ENCODE data around the gene XCL1.
"Not testable (repeated sequence)": the region's sequence is repeated elsewhere in the genome, so short reads cannot be mapped to it uniquely, and the experiment has no call there.

XCL1 gene, protein sequence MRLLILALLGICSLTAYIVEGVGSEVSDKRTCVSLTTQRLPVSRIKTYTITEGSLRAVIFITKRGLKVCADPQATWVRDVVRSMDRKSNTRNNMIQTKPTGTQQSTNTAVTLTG

GRCh38 chr1:168576245-168576688 is at the start of gene XCL1:
Gene XCL1 (plus strand): TSS chr1:168576605. CDS start chr1:168576638, 33 bp downstream.
- in situ Hi-C loops (cut with MboI; ENCODE audit: low sequenced_read_pairs), result not testable (repeated sequence)

DNA sequence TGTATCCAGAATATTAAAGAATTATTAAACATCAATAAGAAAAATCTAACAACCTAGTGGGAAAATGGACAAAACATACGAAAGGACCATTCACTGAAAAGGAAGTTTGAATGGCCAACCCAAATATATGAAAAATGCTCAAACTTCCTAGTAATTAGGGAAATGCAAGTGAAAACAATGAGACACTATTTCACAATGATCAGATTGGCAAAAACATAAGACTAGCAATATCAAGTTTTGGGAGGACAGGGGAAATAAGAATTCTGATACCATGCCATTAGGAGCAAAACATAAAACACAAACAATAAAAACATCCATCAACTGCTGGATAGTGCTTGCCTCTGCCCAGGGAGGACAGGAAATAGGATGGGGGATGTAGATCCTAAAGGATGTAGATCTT is 46.9 kb upstream of the XCL1 start:
- in situ Hi-C loops (cut with MboI; ENCODE audit: low sequenced_read_pairs), result no loop called here

GRCh38 chr1:168531615-168532345 is 44.6 kb upstream of the XCL1 start:
- in situ Hi-C loops (cut with MboI; ENCODE audit: low sequenced_read_pairs), result no loop called here

GRCh38 chr1:168535536-168535935 is 40.9 kb upstream of the XCL1 start:
- in situ Hi-C loops (cut with MboI; ENCODE audit: low sequenced_read_pairs), result no loop called here

GRCh38 chr1:168540798-168541197 is 35.6 kb upstream of the XCL1 start:
- in situ Hi-C loops (cut with MboI; ENCODE audit: low sequenced_read_pairs), result not testable (repeated sequence)

DNA sequence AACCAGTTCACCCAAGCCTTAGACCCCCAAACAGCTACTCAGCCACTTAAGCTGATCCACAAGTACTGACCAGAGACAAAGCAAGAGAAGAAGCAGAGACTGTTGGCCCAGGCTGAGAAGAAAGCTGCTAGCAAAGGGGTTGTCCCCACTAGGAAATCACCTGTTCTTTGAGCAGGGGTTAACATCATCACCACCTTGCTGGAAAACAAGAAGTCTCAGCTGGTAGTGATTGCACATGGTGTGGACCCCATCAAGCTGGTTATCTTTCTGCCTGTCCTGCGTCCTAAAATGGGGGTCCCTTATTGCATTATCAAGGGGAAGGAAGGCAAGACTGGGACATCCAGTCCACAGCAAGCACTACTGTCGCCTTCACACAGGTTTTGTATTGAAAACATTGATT is 33.4 kb upstream of the XCL1 start:
- in situ Hi-C loops (cut with MboI; ENCODE audit: low sequenced_read_pairs), result not testable (repeated sequence)

- in situ Hi-C loops (cut with MboI; ENCODE audit: low sequenced_read_pairs), result not testable (repeated sequence)
Observed at GRCh38 chr1:168543840-168544498, 32.4 kb upstream of the XCL1 start, which contains the start of gene XCL2. Gene XCL2 (minus strand): TSS chr1:168543997. CDS start chr1:168543964, 33 bp downstream.

DNA sequence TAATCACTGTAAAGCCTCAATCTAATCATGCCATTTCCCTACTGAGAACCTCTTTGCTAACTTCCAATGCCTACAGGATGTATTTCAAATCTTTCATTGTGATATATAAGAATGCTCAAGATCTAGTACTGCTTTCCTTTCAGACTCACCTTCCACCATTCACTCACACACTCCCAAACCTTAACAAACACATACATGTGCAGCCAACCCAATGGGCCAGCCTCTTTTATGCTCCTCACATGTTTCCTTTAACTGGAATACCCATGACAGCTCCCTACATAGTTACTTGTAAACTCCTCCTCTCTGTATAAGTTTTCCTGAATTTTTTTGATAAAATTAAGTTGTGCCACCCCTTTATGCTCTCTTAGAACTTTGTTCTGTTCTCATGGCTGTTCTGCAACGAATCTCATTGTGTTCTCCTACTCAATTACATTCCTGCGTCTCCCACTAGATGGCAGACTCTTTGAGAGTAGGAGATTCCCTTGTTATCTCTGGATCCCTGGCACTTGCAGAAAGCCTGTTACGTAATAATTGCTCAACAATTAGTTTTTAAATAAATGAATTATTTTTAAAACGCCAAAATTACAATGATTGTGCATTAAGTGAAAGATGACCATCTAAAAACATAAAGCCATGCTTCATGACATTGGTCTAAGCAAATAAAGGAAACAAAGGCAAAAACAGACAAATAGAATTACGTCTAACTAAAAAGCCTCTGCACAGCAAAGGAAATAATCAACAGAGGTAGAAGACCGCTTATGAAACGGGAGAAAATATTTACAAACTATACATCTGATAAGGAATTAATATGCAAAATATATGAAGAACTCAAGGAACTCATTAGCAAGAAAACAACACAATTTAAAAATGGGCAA is 30.5 kb upstream of the XCL1 start:
- in situ Hi-C loops (cut with MboI; ENCODE audit: low sequenced_read_pairs), result not testable (repeated sequence)

DNA sequence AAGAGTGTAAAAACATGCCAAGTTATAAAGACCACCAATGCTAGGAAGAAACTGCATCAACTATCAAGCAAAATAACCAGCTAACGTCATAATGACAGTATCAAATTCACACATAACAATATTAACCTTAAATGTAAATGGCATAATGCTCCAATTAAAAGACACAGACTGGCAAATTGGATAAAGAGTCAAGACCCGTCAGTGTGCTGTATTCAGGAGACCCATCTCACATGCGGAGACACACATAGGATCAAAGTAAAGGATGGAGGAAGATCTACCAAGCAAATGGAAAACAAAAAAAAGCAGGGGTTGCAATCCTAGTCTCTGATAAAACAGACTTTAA is 29.9 kb upstream of the XCL1 start:
- in situ Hi-C loops (cut with MboI; ENCODE audit: low sequenced_read_pairs), result not testable (repeated sequence)

DNA sequence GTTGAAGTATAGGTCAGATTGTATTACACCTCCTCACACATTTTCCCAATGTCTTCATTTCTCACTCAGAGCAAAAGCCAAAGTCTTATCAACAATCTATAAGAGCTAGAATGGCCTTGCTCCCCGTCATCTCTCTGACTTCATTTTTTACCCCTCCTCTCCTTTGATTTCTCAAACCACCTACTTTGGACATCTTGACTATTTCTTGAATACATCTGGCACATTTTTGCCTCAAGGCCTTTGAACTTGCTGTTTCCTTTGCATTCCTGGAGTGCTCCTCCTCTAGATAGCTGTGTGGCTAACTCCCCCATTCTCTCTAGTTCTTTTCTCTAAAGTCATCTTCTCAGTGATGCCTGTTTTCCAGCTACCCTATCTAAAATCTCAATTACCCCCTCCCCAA is 25.4 kb upstream of the XCL1 start:
- in situ Hi-C loops (cut with MboI; ENCODE audit: low sequenced_read_pairs), result no loop called here

GRCh38 chr1:168551688-168552087 is 24.7 kb upstream of the XCL1 start:
- in situ Hi-C loops (cut with MboI; ENCODE audit: low sequenced_read_pairs), result no loop called here

DNA sequence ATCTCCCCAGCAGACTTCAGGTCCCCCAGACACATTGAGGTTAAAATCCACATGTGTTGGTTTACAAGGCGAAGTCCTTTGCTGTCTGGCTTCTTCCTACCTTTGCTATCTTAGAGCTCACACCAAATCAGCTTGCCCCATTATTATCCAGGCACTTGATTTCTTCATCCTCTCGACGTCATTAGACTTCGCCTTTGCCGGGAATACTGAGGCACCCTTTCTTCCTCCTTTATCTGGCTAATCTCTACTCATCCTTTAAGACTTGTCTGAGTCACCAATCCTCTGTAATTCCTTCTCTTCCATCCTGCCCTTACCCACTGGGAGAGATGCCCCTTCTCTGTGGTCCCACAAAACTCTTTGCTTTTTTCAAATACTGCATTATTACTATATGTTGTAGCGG is 23.4 kb upstream of the XCL1 start:
- in situ Hi-C loops (cut with MboI; ENCODE audit: low sequenced_read_pairs), result no loop called here

DNA sequence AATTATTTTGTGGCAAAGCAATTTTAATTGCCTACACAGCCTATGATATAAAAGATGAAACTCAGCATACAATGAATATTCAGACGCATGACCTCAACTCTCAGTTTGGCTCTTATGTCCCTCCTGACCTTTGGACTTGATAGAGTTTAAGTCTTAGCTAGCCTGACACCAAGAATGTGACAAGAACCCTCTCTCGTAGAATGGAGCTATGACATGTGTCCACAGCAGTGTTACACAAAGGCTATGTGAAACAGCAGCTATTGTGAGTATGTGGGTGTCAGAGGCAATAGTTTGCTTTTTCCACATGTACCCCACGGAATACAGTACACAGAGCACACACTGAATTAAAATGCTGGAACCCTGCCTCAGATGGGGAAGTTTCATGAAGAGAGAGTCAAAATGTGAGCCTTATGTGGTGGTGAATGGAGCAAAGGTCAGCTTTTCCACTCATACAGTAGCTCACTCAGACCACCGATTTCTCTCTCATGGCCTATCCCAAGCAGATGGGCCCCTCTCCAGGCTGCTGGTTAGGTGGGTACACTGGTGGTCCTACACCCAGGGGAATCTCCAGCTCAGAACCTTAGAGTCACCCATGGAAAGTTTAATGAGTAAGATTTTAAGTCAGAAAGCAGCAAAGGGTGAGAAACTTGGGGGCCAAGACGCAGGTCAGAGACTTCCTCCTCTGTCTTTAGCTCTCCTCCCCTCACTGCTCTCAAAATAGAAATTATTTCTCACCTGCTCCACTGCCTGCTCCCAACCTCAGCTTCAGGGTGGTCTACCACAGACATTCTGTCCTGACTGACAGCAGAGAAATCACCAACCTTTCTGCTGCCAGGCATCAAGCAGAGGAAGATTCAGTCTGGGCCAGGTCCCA is 22.5 kb upstream of the XCL1 start:
- in situ Hi-C loops (cut with MboI; ENCODE audit: low sequenced_read_pairs), result no loop called here

DNA sequence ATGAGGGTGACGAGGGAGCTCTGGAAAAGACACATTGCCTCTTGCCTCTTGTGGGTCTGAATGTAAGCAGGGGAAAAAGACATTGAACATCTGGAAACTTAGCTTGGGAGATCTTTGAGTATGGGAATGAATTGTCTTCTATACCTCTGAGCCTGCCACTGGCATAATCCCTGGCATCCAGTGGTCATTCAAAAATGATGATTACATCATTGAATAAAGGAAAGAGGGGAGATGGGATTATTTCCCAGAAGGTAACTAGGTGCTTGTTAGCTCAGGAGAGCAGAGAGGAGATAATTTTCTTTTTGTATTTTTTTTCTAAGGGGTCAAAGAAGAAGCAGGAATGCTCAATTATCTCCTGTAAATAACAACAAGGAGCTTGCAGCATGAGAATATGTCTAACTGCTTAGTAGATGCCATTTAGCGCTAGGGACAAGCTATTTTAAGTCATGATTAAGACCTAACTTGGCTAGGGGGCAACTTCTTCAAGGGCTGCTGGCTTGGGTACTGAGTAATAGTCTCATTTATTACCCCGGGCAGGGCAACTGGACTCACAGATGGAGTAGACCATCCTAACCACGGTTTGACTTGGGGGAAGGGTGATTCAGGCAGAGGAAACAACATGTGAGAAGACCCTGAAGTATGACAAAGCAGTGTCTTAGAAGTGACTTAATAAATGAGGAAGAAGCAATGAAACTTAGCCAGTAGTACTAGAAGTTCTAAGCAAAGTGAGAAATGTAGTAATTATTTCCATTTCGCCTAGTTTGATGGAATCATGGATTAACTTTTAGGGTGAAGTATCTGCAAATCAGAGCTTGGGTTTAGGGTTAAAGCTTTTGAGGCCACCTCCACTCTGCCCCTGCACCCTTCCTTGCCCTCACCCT is 21.6 kb upstream of the XCL1 start:
- in situ Hi-C loops (cut with MboI; ENCODE audit: low sequenced_read_pairs), result no loop called here

- in situ Hi-C loops (cut with MboI; ENCODE audit: low sequenced_read_pairs), result no loop called here
Observed at GRCh38 chr1:168555508-168556046, 20.8 kb upstream of the XCL1 start.

DNA sequence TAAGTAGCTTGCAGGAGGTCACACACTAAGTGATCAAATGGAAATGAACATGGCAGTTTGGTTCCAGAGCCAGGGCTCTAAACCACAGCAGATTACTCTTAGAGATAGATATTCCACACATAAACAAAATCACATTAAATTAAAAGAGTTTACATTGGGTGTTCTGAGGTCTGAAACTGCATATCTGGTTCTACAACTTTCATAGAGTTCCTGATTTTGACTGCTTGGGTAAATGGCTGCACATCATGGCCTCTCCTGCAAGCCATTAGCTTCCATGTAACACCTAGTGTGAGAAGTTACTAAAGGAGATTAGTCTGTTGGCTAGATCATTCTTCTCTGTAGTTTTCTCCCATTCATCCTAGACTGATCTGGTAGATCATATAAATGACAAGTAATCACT is 19.8 kb upstream of the XCL1 start:
- in situ Hi-C loops (cut with MboI; ENCODE audit: low sequenced_read_pairs), result no loop called here

- in situ Hi-C loops (cut with MboI; ENCODE audit: low sequenced_read_pairs), result no loop called here
Observed at GRCh38 chr1:168560370-168560769, 16.0 kb upstream of the XCL1 start.

- in situ Hi-C loops (cut with MboI; ENCODE audit: low sequenced_read_pairs), result no loop called here
Observed at GRCh38 chr1:168561989-168562388, 14.4 kb upstream of the XCL1 start.

- in situ Hi-C loops (cut with MboI; ENCODE audit: low sequenced_read_pairs), result no loop called here
Observed at GRCh38 chr1:168565825-168566224, 10.6 kb upstream of the XCL1 start.

Data from hTERT RPE-1 (cell line).